Endothelial cell of umbilical vein (primary cell): ENCODE data around the gene WDTC1. TPM values are rescaled to one million over a fixed set of nuclear protein-coding genes. Genes with fewer than 3 reads are reported as not detected.
A peak's percentile ranks its signal among the peaks of the same experiment; 100 is the strongest.

Source experiments
- BruUV-seq: library from RNA; stranded (reverse); fragments of 400-500 nt; replicated peaks from 2 replicates; lab custom pipeline; 2021; lab: Mats Ljungman, UMichigan
- CTCF ChIA-PET: fragments of 300-600, 350-600 bp; sonication (Branson Sonifier 250); formaldehyde crosslinking; loops from one replicate; lab custom pipeline; 2021; ENCODE audit warnings: antibody characterized with exemption, inconsistent platforms; lab: Charles Lee
- POLR2A ChIA-PET: fragments of 300-600, 350-600 bp; sonication (Branson Sonifier 250); formaldehyde crosslinking; loops from one replicate; lab custom pipeline; 2021; ENCODE audit warnings: antibody characterized with exemption, inconsistent platforms; lab: Charles Lee
- DNase-seq: peaks from one replicate; pipeline ENCODE4 v3.0.0-alpha.2; 2011; ENCODE audit warnings: low read depth, low spot score
- FAIRE-seq: peaks from 2 replicates; lab custom pipeline; 2011; peaks lifted over from hg19 to GRCh38; lab: Jason Lieb, UNC
- H2AFZ ChIP-seq: 2 replicates; pipeline ENCODE4 v1.6.0; 2012; ENCODE audit warnings: low read depth, low read length, control low read depth, inconsistent platforms
- H3K27ac ChIP-seq: 2 replicates; pipeline ENCODE4 v1.5.1; 2011; ENCODE audit warnings: low read depth, mild to moderate bottlenecking, control low read depth, low read length, moderate library complexity; ENCODE audit not compliant: insufficient read depth
- H3K27me3 ChIP-seq, 2 experiments: 2 replicates each; pipeline versions ENCODE4 v1.6.0 to v1.6.1; 2011; ENCODE audit warnings: low read length in 2 of 2, mixed read lengths in 1 of 2; ENCODE audit not compliant: control insufficient read depth in 2 of 2, insufficient read depth in 2 of 2
- H3K36me3 ChIP-seq, 2 experiments: 2 replicates in 1 of 2; 3 replicates in 1 of 2; pipeline ENCODE4 v1.5.1; 2011; ENCODE audit warnings: low read length in 2 of 2, mild to moderate bottlenecking in 1 of 2, moderate library complexity in 1 of 2; ENCODE audit not compliant: control insufficient read depth in 2 of 2, insufficient read depth in 2 of 2; ENCODE audit errors: extremely low read depth in 1 of 2
- H3K4me1 ChIP-seq: 3 replicates; pipeline ENCODE4 v1.5.1; 2011; ENCODE audit warnings: mild to moderate bottlenecking, low read length; ENCODE audit not compliant: control insufficient read depth, insufficient read depth; ENCODE audit errors: extremely low read depth
- H3K4me2 ChIP-seq: 2 replicates; pipeline ENCODE4 v1.6.1; 2011; ENCODE audit warnings: low read length, control low read depth, mixed read lengths; ENCODE audit not compliant: insufficient read depth
- H3K4me3 ChIP-seq, 3 experiments: fragments of 200-600 bp in 1 of 3; sonication (generic), shearing (Covaris generic) in 1 of 3; replicated peaks in 1 of 3; 2 replicates each; pipeline ENCODE4 v1.5.1; 2011 to 2016; ENCODE audit warnings: control low read depth in 3 of 3, low read length in 3 of 3, mild to moderate bottlenecking in 2 of 3, inconsistent platforms in 1 of 3, low read depth in 1 of 3, moderate library complexity in 1 of 3; ENCODE audit not compliant: insufficient read depth in 1 of 3
- H3K79me2 ChIP-seq: 2 replicates; pipeline ENCODE4 v1.6.0; 2012; ENCODE audit warnings: low read length, inconsistent platforms; ENCODE audit not compliant: control insufficient read depth, insufficient read depth
- H3K9ac ChIP-seq: replicated peaks from 2 replicates; pipeline ENCODE3; 2011; ENCODE audit warnings: low read length, control low read depth; ENCODE audit not compliant: insufficient read depth; ENCODE audit errors: extremely low read depth
- H3K9me1 ChIP-seq: replicated peaks from 3 replicates; pipeline ENCODE4 v1.6.0; 2011; ENCODE audit warnings: mild to moderate bottlenecking, low read length; ENCODE audit not compliant: control insufficient read depth, insufficient read depth; ENCODE audit errors: extremely low read depth
- H3K9me3 ChIP-seq: replicated peaks from 2 replicates; pipeline ENCODE4 v1.5.1; 2012; ENCODE audit warnings: low read length, inconsistent platforms; ENCODE audit not compliant: control insufficient read depth, insufficient read depth
- H4K20me1 ChIP-seq: replicated peaks from 2 replicates; pipeline ENCODE3; 2011; ENCODE audit warnings: mild to moderate bottlenecking, low read length; ENCODE audit not compliant: control insufficient read depth, insufficient read depth; ENCODE audit errors: extremely low read depth
- CTCF ChIP-seq, 2 donors: IDR thresholded peaks; 1 replicate in 1 of 2; 2 replicates in 1 of 2; pipeline ENCODE4 v1.5.1; 2011; ENCODE audit warnings: low read length in 2 of 2, mild to moderate bottlenecking in 2 of 2, moderate library complexity in 2 of 2, control low read depth in 1 of 2, inconsistent platforms in 1 of 2, low read depth in 1 of 2; ENCODE audit not compliant: insufficient read depth in 1 of 2; ENCODE audit errors: extremely low read depth in 1 of 2
- EZH2 ChIP-seq: IDR thresholded peaks from 2 replicates; pipeline ENCODE4 v1.6.1; 2012; ENCODE audit warnings: borderline replicate concordance, low read depth, mild to moderate bottlenecking, moderate library complexity, low read length, inconsistent platforms; ENCODE audit not compliant: severe bottlenecking
- GATA2 ChIP-seq: IDR thresholded peaks from 2 replicates; pipeline ENCODE4 v1.7.0; 2011; ENCODE audit warnings: low read depth, mild to moderate bottlenecking, moderate library complexity, mixed read lengths, low read length; ENCODE audit not compliant: insufficient read length, insufficient read depth
- JUN ChIP-seq: IDR thresholded peaks from 2 replicates; pipeline ENCODE4 v1.6.1; 2011; ENCODE audit warnings: borderline replicate concordance, low read depth; ENCODE audit not compliant: insufficient read length, insufficient read depth
- POLR2AphosphoS5 ChIP-seq: IDR thresholded peaks from 2 replicates; pipeline ENCODE4 v1.6.1; 2012; ENCODE audit warnings: low read depth, mild to moderate bottlenecking, control low read depth, low read length, moderate library complexity; ENCODE audit not compliant: insufficient read depth
- dilution Hi-C: fragments of 300-500 bp; cut with MboI; formaldehyde crosslinking; loops from one replicate; pipeline ENCODE4 v1.15.0; 2019; ENCODE audit warnings: low sequenced_read_pairs; ENCODE audit not compliant: extremely low pct_ligation_motif_present
- intact Hi-C: fragments of 100-400 bp; cut with micrococcal nuclease; formaldehyde crosslinking; loops from one replicate; pipeline ENCODE4 v1.10.0; 2022
- polyA plus RNA-seq, 4 experiments: library from polyadenylated mRNA; depleted of rRNA in 3 of 4; stranded (reverse) in 3 of 4; unstranded in 1 of 4; fragments of >200 nt; gene quantifications; 2 replicates each; pipeline versions ENCODE4 v1.2.1 to v1.2.3, GENCODE V29; 2011 to 2012; ENCODE audit warnings: missing spikeins in 1 of 4
- total RNA-seq: library from RNA; stranded (reverse); gene quantifications from 2 replicates; pipeline ENCODE4 v1.2.3, GENCODE V29; 2021

Gene WDTC1
- total and polyA plus RNA-seq, 2 donors (not counting 3 experiments of a cell fraction or from before 2014, with no cell fraction given): 15.4 to 27.6 TPM

GRCh38 chr1:27299385-27300271, 65.2 kb downstream of the WDTC1 start:
- DNase-seq: peak; percentile 9
- Histone ChIP-seq H3K79me2 (no peaks in the 10 kb centered on the region), H3K9me3 (no peaks in the 10 kb centered on the region), H3K27ac (no peak overlapping the region), H3K4me2 (no peak overlapping the region), H4K20me1 (no peaks in the 10 kb centered on the region), H3K9ac (no peak overlapping the region), H3K27me3 (no peaks in the 10 kb centered on the region), H3K9me1 (no peaks in the 10 kb centered on the region), H3K36me3 (peaks cover 0 to 21% of the 10 kb centered on the region in 2 experiments), H3K4me3 (no peak overlapping the region), H2AFZ (no peak overlapping the region), H3K4me1 (no peaks in the 10 kb centered on the region)
- POLR2A ChIA-PET: no interaction called here
- no peak for FAIRE-seq
- dilution Hi-C loops (no loop called here), intact Hi-C loops (loop anchor here (2.0 to 5.0 kb wide), 2 partner anchors 23 to 363 kb away; partner anchors contain the start of gene TMEM222)
- CTCF ChIA-PET: interaction anchor here (0.7 to 10.9 kb wide), 31 partner anchors 8 to 420 kb away, joined by 3 to 275 read pairs (median 5); partner anchors contain the start of genes CD164L2, GPR3 and MAP3K6
- BruUV-seq: no TSS peak
- TF ChIP-seq GATA2: no peak
- TF ChIP-seq POLR2AphosphoS5: no peak
- TF ChIP-seq EZH2: no peak
- no peak for TF ChIP-seq JUN
- TF ChIP-seq CTCF (IDR thresholded peaks at IDR 0.05; ENCODE audit: extremely low read depth in 1 of 2, insufficient read depth in 1 of 2, low read depth in 1 of 2, low read length in 2 of 2): no peak
